Fibroblast of villous mesenchyme (primary cell): ENCODE measurements around the gene LAMTOR5. TPM values are rescaled to one million over a fixed set of nuclear protein-coding genes. Genes with fewer than 3 reads are reported as not detected.

Experiments
- DNase-seq: peaks from one replicate; pipeline ENCODE4 v3.0.0-alpha.2; 2010; ENCODE audit warnings: low read depth
- H3K4me3 ChIP-seq: 2 replicates; pipeline ENCODE4 v1.5.1; 2011; ENCODE audit warnings: low read depth, mild to moderate bottlenecking, low read length
- total RNA-seq: library from RNA; depleted of rRNA; stranded (reverse); fragments of >200 nt; gene quantifications from 2 replicates; pipeline ENCODE4 v1.2.3, GENCODE V29; 2012
- TF ChIP-seq, protein P1 (sequence below): IDR thresholded peaks from 2 replicates; pipeline ENCODE4 v1.5.1; 2012; ENCODE audit warnings: low read depth, mild to moderate bottlenecking, low read length; ENCODE audit not compliant: insufficient read depth

LAMTOR5 gene
- total RNA-seq, 1 donor = 64.3 TPM

DNA sequence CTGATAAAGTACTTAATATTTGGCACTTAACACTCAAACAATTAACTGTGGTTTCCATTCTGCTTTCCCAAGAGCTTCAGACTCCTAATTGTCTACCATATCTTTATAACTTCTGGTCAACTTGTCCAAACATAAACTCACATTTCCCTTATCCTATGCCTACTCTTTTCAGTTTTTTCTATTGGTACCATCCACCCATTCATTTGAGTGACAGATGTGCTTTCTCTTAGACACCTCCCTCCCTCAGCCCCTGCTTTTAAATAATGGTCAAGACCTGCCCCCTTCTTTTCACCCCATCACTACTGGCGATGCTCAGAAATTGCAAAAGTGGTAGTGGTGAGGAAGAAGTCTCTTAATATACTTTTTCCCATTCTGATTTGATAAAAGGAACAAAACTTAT is 22.1 kb downstream of the LAMTOR5 start:
- H3K4me3 ChIP-seq = no peak overlapping the region
- TF ChIP-seq, protein P1, sequence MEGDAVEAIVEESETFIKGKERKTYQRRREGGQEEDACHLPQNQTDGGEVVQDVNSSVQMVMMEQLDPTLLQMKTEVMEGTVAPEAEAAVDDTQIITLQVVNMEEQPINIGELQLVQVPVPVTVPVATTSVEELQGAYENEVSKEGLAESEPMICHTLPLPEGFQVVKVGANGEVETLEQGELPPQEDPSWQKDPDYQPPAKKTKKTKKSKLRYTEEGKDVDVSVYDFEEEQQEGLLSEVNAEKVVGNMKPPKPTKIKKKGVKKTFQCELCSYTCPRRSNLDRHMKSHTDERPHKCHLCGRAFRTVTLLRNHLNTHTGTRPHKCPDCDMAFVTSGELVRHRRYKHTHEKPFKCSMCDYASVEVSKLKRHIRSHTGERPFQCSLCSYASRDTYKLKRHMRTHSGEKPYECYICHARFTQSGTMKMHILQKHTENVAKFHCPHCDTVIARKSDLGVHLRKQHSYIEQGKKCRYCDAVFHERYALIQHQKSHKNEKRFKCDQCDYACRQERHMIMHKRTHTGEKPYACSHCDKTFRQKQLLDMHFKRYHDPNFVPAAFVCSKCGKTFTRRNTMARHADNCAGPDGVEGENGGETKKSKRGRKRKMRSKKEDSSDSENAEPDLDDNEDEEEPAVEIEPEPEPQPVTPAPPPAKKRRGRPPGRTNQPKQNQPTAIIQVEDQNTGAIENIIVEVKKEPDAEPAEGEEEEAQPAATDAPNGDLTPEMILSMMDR = no peak

DNA sequence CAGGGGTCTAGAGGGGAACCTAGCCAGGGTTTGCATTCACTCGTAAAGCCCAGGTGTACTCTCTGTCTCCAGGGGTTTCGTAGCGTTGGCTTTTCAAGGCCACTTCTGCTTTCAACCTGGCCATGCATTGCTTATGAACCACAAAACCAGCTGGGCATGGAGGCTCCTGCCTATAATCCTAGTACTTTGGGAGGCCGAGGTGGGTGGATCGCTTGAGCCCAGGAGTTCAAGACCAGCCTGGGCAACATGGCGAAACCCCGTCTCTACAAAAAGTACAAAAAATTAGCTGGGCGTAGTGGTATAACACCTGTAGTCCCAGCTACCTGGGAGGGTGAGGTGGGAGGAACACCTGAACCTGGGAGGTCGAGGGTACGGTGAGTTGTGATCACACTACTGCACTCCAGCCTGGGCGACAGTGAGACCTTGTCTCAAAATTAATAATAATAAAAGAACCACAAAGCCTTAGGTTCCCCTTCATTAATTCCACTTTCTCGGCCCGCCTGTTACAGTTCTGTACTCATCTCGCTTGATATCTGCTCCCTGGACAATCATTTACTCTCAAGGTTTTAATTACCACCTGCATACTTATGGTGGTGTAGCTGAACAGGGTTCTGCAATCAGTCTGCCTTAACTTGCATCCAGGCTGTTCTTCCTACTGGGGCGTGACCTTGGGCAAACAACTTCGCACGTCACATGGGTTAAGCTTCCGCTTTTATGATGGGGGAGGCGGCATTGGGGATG is 22.7 kb downstream of the LAMTOR5 start:
- TF ChIP-seq, protein P1 = no peak
- DNase-seq = no peak
- no peak overlapping the region for H3K4me3 ChIP-seq

More for the DNA sequence above, 22.1 kb downstream of the LAMTOR5 start:
- no peak for DNase-seq

DNA sequence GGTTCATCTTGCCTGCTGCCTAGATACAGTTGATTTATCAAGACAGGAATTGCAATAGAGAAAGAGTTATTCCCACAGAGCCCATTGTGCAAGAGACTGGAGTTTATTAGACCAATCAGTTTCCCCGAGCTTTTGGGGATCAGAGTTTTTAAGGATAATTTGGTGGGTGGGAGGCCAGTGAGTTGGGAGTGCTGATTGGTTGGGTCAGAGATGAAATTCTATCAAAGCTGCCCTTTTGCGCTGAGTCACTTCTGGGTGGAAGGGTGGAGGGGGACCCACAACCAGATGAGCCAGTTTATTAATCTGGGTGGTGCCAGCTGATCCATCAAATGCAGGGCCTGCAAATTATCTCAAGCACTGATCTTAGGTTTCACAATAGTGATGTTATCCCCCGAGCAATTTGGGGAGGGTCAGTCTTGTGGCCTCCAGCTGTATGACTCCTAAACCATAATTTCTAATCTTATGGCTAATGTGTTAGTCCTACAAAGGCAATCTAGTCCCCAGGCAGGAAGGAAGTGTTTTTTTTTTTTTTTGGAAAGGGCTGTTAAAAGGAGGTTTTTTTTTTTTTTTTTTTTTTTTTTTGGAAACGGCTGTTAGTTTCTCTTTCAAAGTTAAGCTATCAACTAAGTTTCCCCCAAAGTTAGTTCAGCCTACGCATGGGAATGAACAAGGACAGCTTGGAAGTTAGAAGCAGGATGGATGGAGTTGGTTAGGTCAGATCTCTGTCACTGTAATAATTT is 24.1 kb downstream of the LAMTOR5 start:
- H3K4me3 ChIP-seq = no peak overlapping the region
- TF ChIP-seq, protein P1 = no peak
- DNase-seq = peak; percentile 46

DNA sequence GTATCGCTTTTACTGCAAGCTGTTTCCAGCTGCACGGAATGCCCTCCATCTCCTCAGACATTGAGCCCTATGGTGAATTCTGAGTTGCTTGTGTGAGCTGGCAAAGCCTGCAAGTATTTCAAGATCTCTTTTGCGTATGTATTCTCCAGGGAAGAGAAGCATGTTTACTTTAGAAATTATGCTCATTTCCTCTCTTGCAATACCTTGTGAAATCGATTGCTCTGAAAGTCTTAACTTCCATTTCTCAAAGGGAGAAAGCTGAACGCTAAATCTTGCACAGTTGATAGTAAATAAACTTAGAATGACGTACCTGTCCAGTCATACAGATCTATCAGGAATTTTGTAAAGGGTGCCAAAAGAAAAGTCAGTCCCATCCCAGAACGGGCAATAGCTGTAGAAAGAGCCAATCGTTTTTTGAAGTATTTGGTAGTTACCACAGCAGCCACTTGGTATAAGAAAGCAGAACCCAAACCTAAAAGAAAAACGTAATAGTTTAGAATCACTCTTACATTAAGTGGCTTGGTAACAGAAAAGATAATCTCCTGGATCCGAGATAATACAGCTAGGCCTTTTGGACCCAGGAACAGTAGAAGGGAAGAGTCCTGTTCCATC is 26.7 kb downstream of the LAMTOR5 start:
- H3K4me3 ChIP-seq = no peak overlapping the region
- DNase-seq = peak; percentile 97
- TF ChIP-seq, protein P1 = no peak

DNA sequence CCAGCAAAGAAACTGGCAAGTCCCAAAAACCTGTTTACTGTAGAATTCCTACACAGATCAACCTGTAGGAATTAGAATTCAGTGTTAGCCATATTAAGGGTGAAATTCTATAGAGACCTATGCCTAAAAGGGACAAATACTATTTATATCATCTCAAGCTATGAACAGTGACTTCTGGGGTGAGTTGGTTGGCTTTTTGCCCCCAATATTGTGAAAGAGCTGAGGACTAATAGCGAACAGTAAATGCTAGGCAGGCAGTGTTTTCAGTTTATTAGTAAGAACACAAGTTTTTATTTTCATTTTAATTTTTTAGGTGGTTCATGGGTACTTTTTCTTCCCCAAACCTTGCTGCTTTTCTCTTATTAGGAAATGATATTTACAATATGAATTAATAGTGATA is 32.0 kb downstream of the LAMTOR5 start:
- TF ChIP-seq, protein P1 = no peak
- DNase-seq = no peak
- no peak overlapping the region for H3K4me3 ChIP-seq

DNA sequence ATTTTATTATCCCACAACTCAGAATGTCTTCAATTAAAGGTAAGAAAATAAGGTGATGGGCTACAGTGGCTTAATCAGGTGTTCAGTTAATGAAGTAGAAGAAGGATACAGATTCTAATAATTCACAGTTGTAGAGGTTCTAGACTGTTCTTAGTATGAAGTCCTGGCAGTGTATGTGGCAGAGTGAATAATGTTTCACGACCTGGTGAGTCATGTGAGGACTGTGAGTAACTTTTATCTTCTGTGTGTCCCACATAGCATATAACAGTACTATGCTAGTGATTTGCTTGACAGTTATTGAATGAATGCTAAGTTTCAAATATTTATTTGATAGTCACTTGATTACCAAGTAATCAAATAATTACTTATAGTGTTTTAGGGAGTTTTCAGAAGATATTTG is 36.7 kb downstream of the LAMTOR5 start:
- TF ChIP-seq, protein P1 = no peak
- no peak overlapping the region for H3K4me3 ChIP-seq
- DNase-seq = peak; percentile 66
